ENCODE results near the gene BPIFB2. TPM values are rescaled to one million over a fixed set of nuclear protein-coding genes. Genes with fewer than 3 reads are reported as not detected.
"Not testable (repeated sequence)": the region's sequence is repeated elsewhere in the genome, so short reads cannot be mapped to it uniquely, and the experiment has no call there.

The BPIFB2 gene
- total RNA-seq, 4 donors from 2014 or later: 0.13 to 138 (median 0.15) TPM; not detected in 1

- TF ChIP-seq EP300 (IDR thresholded peaks at IDR 0.05) (no peak), POLR2AphosphoS5 (IDR thresholded peaks at IDR 0.05) (no peak), POLR2A (IDR thresholded peaks at IDR 0.05) (no peak)
- TF ChIP-seq, protein P1, sequence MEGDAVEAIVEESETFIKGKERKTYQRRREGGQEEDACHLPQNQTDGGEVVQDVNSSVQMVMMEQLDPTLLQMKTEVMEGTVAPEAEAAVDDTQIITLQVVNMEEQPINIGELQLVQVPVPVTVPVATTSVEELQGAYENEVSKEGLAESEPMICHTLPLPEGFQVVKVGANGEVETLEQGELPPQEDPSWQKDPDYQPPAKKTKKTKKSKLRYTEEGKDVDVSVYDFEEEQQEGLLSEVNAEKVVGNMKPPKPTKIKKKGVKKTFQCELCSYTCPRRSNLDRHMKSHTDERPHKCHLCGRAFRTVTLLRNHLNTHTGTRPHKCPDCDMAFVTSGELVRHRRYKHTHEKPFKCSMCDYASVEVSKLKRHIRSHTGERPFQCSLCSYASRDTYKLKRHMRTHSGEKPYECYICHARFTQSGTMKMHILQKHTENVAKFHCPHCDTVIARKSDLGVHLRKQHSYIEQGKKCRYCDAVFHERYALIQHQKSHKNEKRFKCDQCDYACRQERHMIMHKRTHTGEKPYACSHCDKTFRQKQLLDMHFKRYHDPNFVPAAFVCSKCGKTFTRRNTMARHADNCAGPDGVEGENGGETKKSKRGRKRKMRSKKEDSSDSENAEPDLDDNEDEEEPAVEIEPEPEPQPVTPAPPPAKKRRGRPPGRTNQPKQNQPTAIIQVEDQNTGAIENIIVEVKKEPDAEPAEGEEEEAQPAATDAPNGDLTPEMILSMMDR (IDR thresholded peaks at IDR 0.05): no peak
- peaks cover 6% of the 10 kb centered on the region for H3K27me3 ChIP-seq
- WGBS, 2 donors (ENCODE audit: low coverage in 1 of 2): 33 to 56% methylated on average over 1 of the region's 1 CpG
- H3K9me3 ChIP-seq: peaks cover 0 to 21% (median 0%) of the 10 kb centered on the region in 3 donors
- H3K27ac ChIP-seq: no peak overlapping the region
- ATAC-seq: no peak
- H3K36me3 ChIP-seq: no peaks in the 10 kb centered on the region
- no peaks in the 10 kb centered on the region for H3K4me1 ChIP-seq
- no peak overlapping the region for H3K4me3 ChIP-seq
Observed at GRCh38 chr20:33043731-33044181, 36.3 kb downstream of the BPIFB2 start.

GRCh38 chr20:33045129-33045721 lies 37.7 kb downstream of the BPIFB2 start:
- ATAC-seq, H3K4me3 ChIP-seq, H3K27ac ChIP-seq, H3K4me1 ChIP-seq, H3K36me3 ChIP-seq, H3K27me3 ChIP-seq: not testable (repeated sequence)
- WGBS, 2 donors (ENCODE audit: low coverage in 1 of 2): 76 to 86% methylated on average over 11 to 15 of the region's 15 CpGs
- H3K9me3 ChIP-seq: peaks cover 0 to 21% (median 0%) of the 10 kb centered on the region in 3 donors

DNA sequence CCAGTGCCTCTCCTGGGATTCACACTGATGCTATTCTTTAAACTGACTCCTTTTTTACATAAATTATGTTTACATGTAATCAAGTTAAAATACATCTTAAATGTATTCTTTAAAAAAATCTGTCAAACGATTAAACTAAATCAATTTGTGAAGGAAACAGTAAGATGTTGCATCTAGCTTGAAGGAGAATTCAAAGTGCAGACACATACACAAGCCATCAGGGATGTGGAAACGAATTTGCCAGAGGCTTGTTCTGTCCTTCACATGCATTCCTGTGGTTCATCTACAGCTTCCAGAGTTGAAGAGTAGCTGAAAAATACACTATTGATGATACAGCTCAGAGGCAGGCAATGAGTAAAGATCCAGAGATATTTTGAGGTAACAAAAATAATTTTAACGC lies 38.9 kb downstream of the BPIFB2 start:
- 81 to 90% methylated on average over 3 of the region's 3 CpGs for WGBS, 2 donors (ENCODE audit: low coverage in 1 of 2)
- no peaks in the 10 kb centered on the region for H3K36me3 ChIP-seq
- peaks cover 6% of the 10 kb centered on the region for H3K27me3 ChIP-seq
- no peaks in the 10 kb centered on the region for H3K4me1 ChIP-seq
- TF ChIP-seq POLR2AphosphoS5 (IDR thresholded peaks at IDR 0.05): no peak
- no peak for ATAC-seq
- H3K27ac ChIP-seq: no peak overlapping the region
- no peak overlapping the region for H3K4me3 ChIP-seq
- H3K9me3 ChIP-seq: peaks cover 0 to 21% (median 0%) of the 10 kb centered on the region in 3 donors

DNA sequence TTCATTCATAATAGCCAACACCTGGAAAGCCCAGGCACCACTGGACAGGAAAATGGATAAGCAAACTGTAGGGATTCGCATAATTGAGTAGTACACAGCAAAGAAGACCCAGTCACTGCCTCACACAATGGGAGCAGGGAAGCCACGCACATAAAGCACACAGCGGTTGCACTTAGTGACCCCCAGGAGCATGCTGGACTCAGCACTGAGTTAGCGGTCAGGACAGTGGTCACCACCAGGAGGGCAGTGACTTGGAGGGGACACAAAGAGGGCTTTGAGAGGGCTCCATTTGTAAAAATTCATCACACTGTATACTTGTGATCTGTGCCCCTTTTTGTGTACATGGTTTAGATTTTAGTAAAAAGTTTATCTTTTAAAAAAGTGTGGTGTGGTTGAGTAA lies 43.8 kb downstream of the BPIFB2 start:
- Histone ChIP-seq H3K4me3 (no peak overlapping the region), H3K27me3 (peaks cover 16% of the 10 kb centered on the region), H3K9me3 (no peaks in the 10 kb centered on the region), H3K27ac (no peak overlapping the region), H3K36me3 (no peaks in the 10 kb centered on the region), H3K4me1 (no peaks in the 10 kb centered on the region)
- no peak for TF ChIP-seq POLR2AphosphoS5 (IDR thresholded peaks at IDR 0.05)
- TF ChIP-seq EP300 (IDR thresholded peaks at IDR 0.05): no peak
- TF ChIP-seq, protein P1 (IDR thresholded peaks at IDR 0.05): no peak
- no peak for TF ChIP-seq POLR2A (IDR thresholded peaks at IDR 0.05)
- 34 to 51% methylated on average over 3 of the region's 4 CpGs for WGBS, 2 donors (ENCODE audit: low coverage in 1 of 2)
- ATAC-seq: no peak

DNA sequence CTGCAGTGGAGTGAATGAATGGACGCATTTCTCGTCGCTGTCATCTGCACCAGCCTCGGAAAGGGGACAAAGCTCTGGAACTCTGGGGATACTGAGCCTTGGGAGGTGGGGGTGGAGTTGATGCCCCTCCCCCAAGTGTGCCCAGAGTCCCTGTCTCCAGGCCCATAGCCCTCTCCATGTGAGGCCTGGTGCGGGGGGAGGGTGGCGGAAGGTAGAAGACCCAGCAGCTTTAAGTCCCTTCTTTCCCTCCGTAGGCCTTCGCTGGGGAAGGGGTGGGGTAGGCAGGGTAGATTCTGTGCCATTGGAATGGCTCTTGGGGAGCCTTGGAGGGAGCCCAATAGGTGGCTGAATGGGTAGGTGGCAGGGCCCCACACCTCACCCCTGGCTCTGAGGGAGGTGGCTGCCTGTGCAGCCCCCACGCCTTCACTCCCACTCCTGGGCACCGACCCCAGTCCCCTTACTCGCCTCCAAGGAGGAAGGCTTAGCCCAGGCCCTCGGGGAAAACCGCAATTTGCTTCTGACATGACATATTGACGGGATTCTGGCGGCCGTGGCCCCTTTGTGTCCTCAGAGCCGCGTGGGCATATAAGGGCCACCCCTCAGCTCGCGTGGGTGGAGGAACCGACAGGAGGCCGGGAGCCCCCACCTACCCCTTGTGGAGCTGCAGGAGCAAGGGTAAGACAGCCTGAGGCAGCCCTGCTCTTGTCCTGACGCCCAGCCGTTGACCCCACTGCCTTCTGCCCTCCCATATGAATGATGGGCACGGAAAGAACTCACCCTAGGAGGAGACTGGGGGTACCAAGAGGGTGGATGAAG lies 46.0 kb downstream of the BPIFB2 start, which contains the start of gene BPIFB3:
TSS of gene BPIFB3 (plus strand) at position 613 of the 816 bp plus-strand sequence. CDS start 1,533 bp downstream, outside the sequence.
- Histone ChIP-seq H3K9me3 (no peaks in the 10 kb centered on the region), H3K27me3 (peaks cover 16% of the 10 kb centered on the region), H3K4me1 (no peaks in the 10 kb centered on the region), H3K27ac (no peak within 1 kb of the TSS), H3K4me3 (no peak within 1 kb of the TSS), H3K36me3 (no peaks in the 10 kb centered on the region)
- TF ChIP-seq POLR2AphosphoS5 (IDR thresholded peaks at IDR 0.05): no peak
- WGBS, 2 donors (ENCODE audit: low coverage in 1 of 2): 73 to 87% methylated on average over 3 to 7 of the region's 25 CpGs
- ATAC-seq: no peak

DNA sequence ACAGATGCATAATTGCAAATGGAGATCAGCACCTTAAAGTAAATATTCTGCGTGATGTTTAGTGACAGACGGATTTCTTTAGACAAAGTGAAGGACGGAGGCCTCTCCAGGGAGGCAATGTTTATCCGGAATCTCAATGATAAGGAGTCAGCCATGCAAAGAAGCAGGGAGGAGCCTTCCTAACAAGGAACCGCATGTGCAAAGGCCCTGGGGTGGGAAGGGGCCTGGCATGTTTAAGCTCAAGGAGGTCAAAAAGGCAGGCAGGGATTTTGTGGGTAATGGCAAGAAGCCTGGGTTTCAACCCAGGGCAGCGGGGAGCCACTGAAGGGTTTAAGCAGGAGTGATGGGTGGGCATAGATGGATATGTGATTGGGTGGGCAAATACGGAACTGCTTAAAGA lies 46.9 kb downstream of the BPIFB2 start:
- Histone ChIP-seq H3K27ac (no peak overlapping the region), H3K9me3 (no peaks in the 10 kb centered on the region), H3K4me1 (no peaks in the 10 kb centered on the region), H3K27me3 (peaks cover 16% of the 10 kb centered on the region), H3K36me3 (no peaks in the 10 kb centered on the region), H3K4me3 (no peak overlapping the region)
- TF ChIP-seq POLR2A (IDR thresholded peaks at IDR 0.05): no peak
- no peak for TF ChIP-seq EP300 (IDR thresholded peaks at IDR 0.05)
- ATAC-seq: no peak
- WGBS, 2 donors (ENCODE audit: low coverage in 1 of 2): 64 to 74% methylated on average over 5 to 7 of the region's 7 CpGs

- Histone ChIP-seq H3K27ac (no peak overlapping the region), H3K9me3 (no peaks in the 10 kb centered on the region), H3K27me3 (peaks cover 20% of the 10 kb centered on the region), H3K4me1 (no peaks in the 10 kb centered on the region), H3K36me3 (no peaks in the 10 kb centered on the region), H3K4me3 (no peak overlapping the region)
- WGBS, 2 donors (ENCODE audit: low coverage in 1 of 2): 43 to 50% methylated on average over 1 of the region's 2 CpGs
- no peak for ATAC-seq
- TF ChIP-seq EP300 (IDR thresholded peaks at IDR 0.05) (no peak), POLR2A (IDR thresholded peaks at IDR 0.05) (no peak), POLR2AphosphoS5 (IDR thresholded peaks at IDR 0.05) (no peak)
- TF ChIP-seq, protein P1 (IDR thresholded peaks at IDR 0.05): no peak
Observed at GRCh38 chr20:33054791-33055190, 47.3 kb downstream of the BPIFB2 start.
